ENCODE data around the gene DUSP9. TPM values are rescaled to one million over a fixed set of nuclear protein-coding genes. Genes with fewer than 3 reads are reported as not detected.

The DUSP9 gene
- total and polyA plus RNA-seq, 11 donors: 0.04 to 0.25 TPM; not detected in 9

DNA sequence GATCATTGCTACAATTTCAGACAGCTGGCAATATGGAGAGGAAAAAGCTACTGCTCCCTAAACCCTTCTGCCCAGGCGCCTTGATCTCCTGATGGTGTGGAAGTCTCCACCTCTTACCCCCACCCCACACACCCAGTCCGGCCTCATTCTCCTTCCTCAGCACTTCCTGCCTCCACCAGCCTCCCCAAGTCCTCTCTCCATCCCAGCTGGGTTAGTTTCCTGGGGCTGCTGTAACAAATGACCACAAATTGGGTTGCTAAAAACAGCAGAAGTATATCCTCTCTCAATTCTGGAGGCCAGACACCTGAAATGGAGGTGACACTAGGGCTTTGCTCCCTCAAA is 47.0 kb upstream of the DUSP9 start:
- intact Hi-C loops (cut with DNase I): loop anchor here in 2 of 10 donors (10.0 kb wide), 1 partner anchor 65 kb away; no protein-coding TSS in a partner anchor

GRCh38 chrX:153600921-153601320 is 46.1 kb upstream of the DUSP9 start:
- Histone ChIP-seq H3K27ac (no peak overlapping the region), H3K9me3 (peaks cover 0 to 3% (median 0%) of the 10 kb centered on the region in 12 donors), H3K4me1 (peaks cover 0 to 24% (median 6%) of the 10 kb centered on the region in 12 donors), H3K36me3 (no peaks in the 10 kb centered on the region), H3K4me3 (no peak overlapping the region), H3K27me3 (no peaks in the 10 kb centered on the region)
- 85 to 91% (median 88%) methylated on average over 7 of the region's 7 CpGs for WGBS, 4 donors
- TF ChIP-seq, protein P1, sequence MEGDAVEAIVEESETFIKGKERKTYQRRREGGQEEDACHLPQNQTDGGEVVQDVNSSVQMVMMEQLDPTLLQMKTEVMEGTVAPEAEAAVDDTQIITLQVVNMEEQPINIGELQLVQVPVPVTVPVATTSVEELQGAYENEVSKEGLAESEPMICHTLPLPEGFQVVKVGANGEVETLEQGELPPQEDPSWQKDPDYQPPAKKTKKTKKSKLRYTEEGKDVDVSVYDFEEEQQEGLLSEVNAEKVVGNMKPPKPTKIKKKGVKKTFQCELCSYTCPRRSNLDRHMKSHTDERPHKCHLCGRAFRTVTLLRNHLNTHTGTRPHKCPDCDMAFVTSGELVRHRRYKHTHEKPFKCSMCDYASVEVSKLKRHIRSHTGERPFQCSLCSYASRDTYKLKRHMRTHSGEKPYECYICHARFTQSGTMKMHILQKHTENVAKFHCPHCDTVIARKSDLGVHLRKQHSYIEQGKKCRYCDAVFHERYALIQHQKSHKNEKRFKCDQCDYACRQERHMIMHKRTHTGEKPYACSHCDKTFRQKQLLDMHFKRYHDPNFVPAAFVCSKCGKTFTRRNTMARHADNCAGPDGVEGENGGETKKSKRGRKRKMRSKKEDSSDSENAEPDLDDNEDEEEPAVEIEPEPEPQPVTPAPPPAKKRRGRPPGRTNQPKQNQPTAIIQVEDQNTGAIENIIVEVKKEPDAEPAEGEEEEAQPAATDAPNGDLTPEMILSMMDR (IDR thresholded peaks at IDR 0.05): no peak
- TF ChIP-seq POLR2A (IDR thresholded peaks at IDR 0.05): no peak
- ATAC-seq (no peak), DNase-seq (peak in 1 of 5 donors; percentile 30)
- intact Hi-C loops (cut with DNase I): loop anchor here in 2 of 10 donors (10.0 kb wide), 1 partner anchor 64 kb away; no protein-coding TSS in a partner anchor

More for the DNA sequence above, 47.0 kb upstream of the DUSP9 start:
- H3K27me3 ChIP-seq: no peaks in the 10 kb centered on the region
- peaks cover 0 to 4% (median 0%) of the 10 kb centered on the region in 9 donors for H3K36me3 ChIP-seq
- no peak for ATAC-seq
- peak overlapping the region in 10 of 12 donors; percentile 60 to 87 (median 69) for H3K4me3 ChIP-seq
- 10 to 38% (median 21%) methylated on average over 2 of the region's 2 CpGs for WGBS, 4 donors
- DNase-seq: no peak
- peaks cover 0 to 3% (median 0%) of the 10 kb centered on the region in 12 donors for H3K9me3 ChIP-seq
- TF ChIP-seq, protein P1 (IDR thresholded peaks at IDR 0.05): no peak
- TF ChIP-seq POLR2A (IDR thresholded peaks at IDR 0.05): no peak
- peaks cover 0 to 24% (median 6%) of the 10 kb centered on the region in 12 donors for H3K4me1 ChIP-seq
- H3K27ac ChIP-seq: peak overlapping the region in 1 of 12 donors; percentile 84

GRCh38 chrX:153601511-153602110 is 45.4 kb upstream of the DUSP9 start:
- ATAC-seq (no peak), DNase-seq (no peak)
- intact Hi-C loops (cut with DNase I): loop anchor here in 2 of 10 donors (10.0 kb wide), 1 partner anchor 63 kb away; no protein-coding TSS in a partner anchor
- 80 to 96% (median 88%) methylated on average over 12 of the region's 12 CpGs for WGBS, 4 donors
- Histone ChIP-seq H3K36me3 (no peaks in the 10 kb centered on the region), H3K4me1 (peaks cover 0 to 24% (median 6%) of the 10 kb centered on the region in 12 donors), H3K4me3 (no peak overlapping the region), H3K9me3 (peaks cover 0 to 3% (median 0%) of the 10 kb centered on the region in 12 donors), H3K27me3 (no peaks in the 10 kb centered on the region), H3K27ac (no peak overlapping the region)
- TF ChIP-seq POLR2A (IDR thresholded peaks at IDR 0.05): no peak
- TF ChIP-seq, protein P1 (IDR thresholded peaks at IDR 0.05): no peak

DNA sequence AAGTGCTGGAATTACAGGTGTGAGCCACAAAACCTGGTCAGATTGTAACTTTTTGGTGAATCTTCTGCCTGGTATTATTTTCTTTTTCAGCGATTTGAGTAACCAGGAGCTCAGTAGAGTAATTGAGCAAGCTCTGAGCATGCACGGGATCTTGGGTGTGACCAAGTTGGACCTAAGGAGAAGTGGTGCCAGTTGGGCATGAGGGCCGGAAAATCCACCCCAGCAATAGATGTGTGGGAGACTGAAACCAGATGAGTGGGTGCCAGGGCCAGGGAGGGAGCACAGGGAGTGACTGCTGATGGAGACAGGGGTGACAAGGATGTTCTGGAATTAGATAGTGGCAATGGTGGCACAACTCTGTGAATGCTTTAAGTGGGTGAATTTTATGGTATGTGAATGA is 44.4 kb upstream of the DUSP9 start:
- ATAC-seq (no peak), DNase-seq (no peak)
- H3K9me3 ChIP-seq: peaks cover 0 to 3% (median 0%) of the 10 kb centered on the region in 12 donors
- H3K27me3 ChIP-seq: peaks cover 0 to 5% (median 0%) of the 10 kb centered on the region in 9 donors
- H3K36me3 ChIP-seq: no peaks in the 10 kb centered on the region
- H3K27ac ChIP-seq: no peak overlapping the region
- TF ChIP-seq, protein P1 (IDR thresholded peaks at IDR 0.05): no peak
- no peak for TF ChIP-seq POLR2A (IDR thresholded peaks at IDR 0.05)
- intact Hi-C loops (cut with DNase I): loop anchor here in 2 of 10 donors (10.0 kb wide), 1 partner anchor 62 kb away; no protein-coding TSS in a partner anchor
- peaks cover 0 to 21% (median 4%) of the 10 kb centered on the region in 12 donors for H3K4me1 ChIP-seq
- WGBS, 4 donors: 87 to 98% (median 92%) methylated on average over 3 of the region's 3 CpGs
- no peak overlapping the region for H3K4me3 ChIP-seq

Measured in heart left ventricle (tissue), 16 donors.